ENCODE data around the gene MC2R. TPM values are rescaled to one million over a fixed set of nuclear protein-coding genes. Genes with fewer than 3 reads are reported as not detected.

Gene MC2R
- total RNA-seq, 4 donors from 2014 or later = not detected

- H3K36me3 ChIP-seq = no peaks in the 10 kb centered on the region
- H3K4me3 ChIP-seq = no peak overlapping the region
- no peak for DNase-seq
- TF ChIP-seq CTCF (IDR thresholded peaks at IDR 0.05) (no peak), POLR2A (IDR thresholded peaks at IDR 0.05) (no peak)
- H3K9me3 ChIP-seq = peaks cover 0 to under 1% of the 10 kb centered on the region in 2 donors
- no peaks in the 10 kb centered on the region for H3K27me3 ChIP-seq
- H3K27ac ChIP-seq = no peak overlapping the region
- no peaks in the 10 kb centered on the region for H3K4me1 ChIP-seq
- intact Hi-C loops (cut with DNase I; ENCODE audit: low total_unique reads) = no loop called here
Measured at GRCh38 chr18:13934058-13934457, 18.7 kb upstream of the MC2R start.

GRCh38 chr18:13932285-13933025, 17.1 kb upstream of the MC2R start:
- intact Hi-C loops (cut with DNase I; ENCODE audit: low total_unique reads) = no loop called here
- Histone ChIP-seq H3K27ac (no peak overlapping the region), H3K27me3 (no peaks in the 10 kb centered on the region), H3K36me3 (no peaks in the 10 kb centered on the region), H3K4me1 (no peaks in the 10 kb centered on the region), H3K4me3 (no peak overlapping the region), H3K9me3 (peaks cover 0 to 5% of the 10 kb centered on the region in 2 donors)
- TF ChIP-seq CTCF (IDR thresholded peaks at IDR 0.05) (no peak), POLR2A (IDR thresholded peaks at IDR 0.05) (no peak)
- DNase-seq = no peak

- no peak for DNase-seq
- no peak for TF ChIP-seq CTCF (IDR thresholded peaks at IDR 0.05)
- TF ChIP-seq POLR2A (IDR thresholded peaks at IDR 0.05) = no peak
- Histone ChIP-seq H3K36me3 (no peaks in the 10 kb centered on the region), H3K4me1 (no peaks in the 10 kb centered on the region), H3K9me3 (peaks cover 0 to 5% of the 10 kb centered on the region in 2 donors), H3K27ac (no peak overlapping the region), H3K4me3 (no peak overlapping the region), H3K27me3 (no peaks in the 10 kb centered on the region)
- intact Hi-C loops (cut with DNase I; ENCODE audit: low total_unique reads) = no loop called here
Measured at GRCh38 chr18:13930964-13931363, 15.6 kb upstream of the MC2R start.

DNA sequence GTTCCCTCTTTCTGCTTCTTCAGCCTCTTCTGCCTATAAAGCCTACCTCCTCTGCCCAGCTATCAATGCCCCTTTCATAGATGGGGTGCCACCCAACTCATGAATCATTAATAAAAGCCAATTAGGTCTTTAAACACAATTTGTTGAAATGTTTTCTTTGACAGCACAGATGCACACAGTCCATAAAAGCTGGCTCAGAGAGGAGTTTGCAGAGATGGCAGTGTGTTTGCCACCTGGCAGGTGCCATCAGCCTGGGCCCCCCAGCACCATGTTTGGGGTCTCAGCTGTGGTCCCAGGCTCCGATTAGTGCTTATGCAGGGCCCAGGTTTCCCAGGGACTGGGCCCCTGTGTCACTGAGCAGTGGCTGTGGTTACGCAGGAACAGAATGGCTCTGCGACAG, 7.9 kb upstream of the MC2R start:
- H3K36me3 ChIP-seq = no peaks in the 10 kb centered on the region
- no peak overlapping the region for H3K4me3 ChIP-seq
- no peak for DNase-seq
- no peak for TF ChIP-seq POLR2A (IDR thresholded peaks at IDR 0.05)
- no peak for TF ChIP-seq CTCF (IDR thresholded peaks at IDR 0.05)
- no peaks in the 10 kb centered on the region for H3K27me3 ChIP-seq
- no peak overlapping the region for H3K27ac ChIP-seq
- H3K4me1 ChIP-seq = no peaks in the 10 kb centered on the region
- no peaks in the 10 kb centered on the region for H3K9me3 ChIP-seq
- intact Hi-C loops (cut with DNase I; ENCODE audit: low total_unique reads) = no loop called here

DNA sequence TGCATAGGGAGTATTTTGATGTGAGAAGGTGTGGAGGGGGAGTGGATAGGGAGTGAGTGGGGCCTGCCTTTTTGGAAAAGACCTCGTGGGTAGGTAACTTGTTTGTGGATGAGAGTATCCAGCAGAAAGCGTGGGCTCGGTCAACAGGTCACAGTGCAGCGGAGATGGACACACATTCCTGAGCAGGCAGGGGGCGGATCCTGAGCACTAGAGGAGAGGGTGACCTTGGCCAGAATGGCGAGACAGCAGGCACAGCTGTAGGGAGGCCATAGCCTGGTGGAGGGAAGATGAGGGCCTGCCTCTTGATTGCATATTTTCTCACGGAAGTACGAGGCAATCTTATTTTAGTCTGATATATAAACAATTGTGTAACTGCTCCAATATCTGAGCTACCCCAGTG, 3.6 kb upstream of the MC2R start:
- TF ChIP-seq CTCF (IDR thresholded peaks at IDR 0.05) (no peak), POLR2A (IDR thresholded peaks at IDR 0.05) (no peak)
- no peaks in the 10 kb centered on the region for H3K36me3 ChIP-seq
- DNase-seq = no peak
- intact Hi-C loops (cut with DNase I; ENCODE audit: low total_unique reads) = no loop called here
- H3K4me3 ChIP-seq = no peak overlapping the region
- H3K27me3 ChIP-seq = no peaks in the 10 kb centered on the region
- H3K9me3 ChIP-seq = no peaks in the 10 kb centered on the region
- no peak overlapping the region for H3K27ac ChIP-seq
- no peaks in the 10 kb centered on the region for H3K4me1 ChIP-seq

Data from uterus (tissue), 4 donors.